Astrocyte (in vitro differentiated cells and primary cell): Measurements from ENCODE around the gene BIK. TPM values are rescaled to one million over a fixed set of nuclear protein-coding genes. Genes with fewer than 3 reads are reported as not detected.

Experiments
- DNase-seq: peaks from one replicate; pipeline ENCODE4 v3.0.0-alpha.2; 2010; ENCODE audit warnings: low read depth
- FAIRE-seq: peaks from 2 replicates; lab custom pipeline; 2011; peaks lifted over from hg19 to GRCh38; lab: Jason Lieb, UNC
- H2AFZ ChIP-seq: 2 replicates; pipeline ENCODE4 v1.6.0; 2012; ENCODE audit warnings: low read depth, low read length, inconsistent platforms
- H3K27ac ChIP-seq: 2 replicates; pipeline ENCODE4 v1.5.1; 2011; ENCODE audit warnings: low read depth, low read length, inconsistent platforms
- H3K27me3 ChIP-seq: 2 replicates; pipeline ENCODE4 v1.6.0; 2011; ENCODE audit warnings: low read length, inconsistent platforms; ENCODE audit not compliant: insufficient read depth
- H3K36me3 ChIP-seq: 2 replicates; pipeline ENCODE4 v1.5.1; 2011; ENCODE audit warnings: low read length, inconsistent platforms; ENCODE audit not compliant: insufficient read depth
- H3K4me1 ChIP-seq: 2 replicates; pipeline ENCODE4 v1.5.1; 2011; ENCODE audit warnings: low read length, inconsistent platforms; ENCODE audit not compliant: insufficient read depth
- H3K4me2 ChIP-seq: 2 replicates; pipeline ENCODE4 v1.6.0; 2012; ENCODE audit warnings: low read length, inconsistent platforms
- H3K4me3 ChIP-seq: 2 replicates; pipeline ENCODE4 v1.5.1; 2011; ENCODE audit warnings: low read depth, mild to moderate bottlenecking, low read length, inconsistent platforms; ENCODE audit not compliant: insufficient read depth
- H3K79me2 ChIP-seq: 2 replicates; pipeline ENCODE4 v1.6.0; 2012; ENCODE audit warnings: mild to moderate bottlenecking, low read length, inconsistent platforms; ENCODE audit not compliant: insufficient read depth
- H3K9ac ChIP-seq: 2 replicates; pipeline ENCODE4 v1.6.0; 2012; ENCODE audit warnings: mild to moderate bottlenecking, low read length, inconsistent platforms
- H3K9me3 ChIP-seq: 2 replicates; pipeline ENCODE4 v1.5.1; 2012; ENCODE audit warnings: low read depth, mild to moderate bottlenecking, low read length, inconsistent platforms; ENCODE audit not compliant: insufficient read depth
- H4K20me1 ChIP-seq: 2 replicates; pipeline ENCODE4 v1.6.0; 2012; ENCODE audit warnings: low read length, inconsistent platforms; ENCODE audit not compliant: insufficient read depth
- H3K27ac Mint-ChIP-seq: one replicate; pipeline ENCODE4 v1.8.0; 2021; ENCODE audit warnings: mild to moderate bottlenecking, mixed read lengths; ENCODE audit not compliant: unreplicated experiment
- H3K27me3 Mint-ChIP-seq: one replicate; pipeline ENCODE4 v1.8.0; 2021; ENCODE audit warnings: low read depth, mixed read lengths; ENCODE audit not compliant: unreplicated experiment
- H3K36me3 Mint-ChIP-seq: one replicate; pipeline ENCODE4 v1.8.0; 2021; ENCODE audit warnings: low read depth, mixed read lengths; ENCODE audit not compliant: unreplicated experiment
- H3K4me1 Mint-ChIP-seq: one replicate; pipeline ENCODE4 v1.8.0; 2021; ENCODE audit warnings: low read depth, mixed read lengths; ENCODE audit not compliant: unreplicated experiment
- H3K4me3 Mint-ChIP-seq: one replicate; pipeline ENCODE4 v1.8.0; 2021; ENCODE audit warnings: mild to moderate bottlenecking, moderate library complexity, mixed read lengths; ENCODE audit not compliant: unreplicated experiment
- H3K9me3 Mint-ChIP-seq: one replicate; pipeline ENCODE4 v1.8.0; 2021; ENCODE audit warnings: mild to moderate bottlenecking, mixed read lengths; ENCODE audit not compliant: unreplicated experiment
- EZH2 ChIP-seq: IDR thresholded peaks from 2 replicates; pipeline ENCODE4 v1.6.1; 2012; ENCODE audit warnings: mild to moderate bottlenecking, low read length, inconsistent platforms; ENCODE audit not compliant: insufficient read depth
- total RNA-seq: library from RNA; stranded (reverse); gene quantifications from 2 replicates; pipeline ENCODE4 v1.2.1, GENCODE V29; 2021
- TF ChIP-seq, protein P1 (sequence below): IDR thresholded peaks from 2 replicates; pipeline ENCODE4 v1.5.1; 2011; ENCODE audit warnings: low read depth, mild to moderate bottlenecking, inconsistent platforms, low read length, moderate library complexity; ENCODE audit not compliant: insufficient read depth

The BIK gene
- total RNA-seq, 1 donor from 2014 or later, result 0.32 TPM

GRCh38 chr22:43118024-43118849 is 7.7 kb downstream of the BIK start:
- Mint-ChIP-seq H3K9me3 (peaks cover 5% of the 10 kb centered on the region), H3K36me3 (no peaks in the 10 kb centered on the region), H3K4me1 (no peaks in the 10 kb centered on the region), H3K27me3 (peaks cover 37% of the 10 kb centered on the region), H3K4me3 (no peak overlapping the region), H3K27ac (no peak overlapping the region)
- Histone ChIP-seq H3K27ac (no peak overlapping the region), H3K4me3 (no peak overlapping the region), H2AFZ (no peak overlapping the region), H3K9ac (no peak overlapping the region), H3K4me2 (no peak overlapping the region), H4K20me1 (no peaks in the 10 kb centered on the region), H3K36me3 (no peaks in the 10 kb centered on the region), H3K9me3 (no peaks in the 10 kb centered on the region), H3K79me2 (no peaks in the 10 kb centered on the region), H3K27me3 (peaks cover 8% of the 10 kb centered on the region), H3K4me1 (no peaks in the 10 kb centered on the region)
- FAIRE-seq (no peak), DNase-seq (no peak)
- no peak for TF ChIP-seq EZH2
- TF ChIP-seq, protein P1, sequence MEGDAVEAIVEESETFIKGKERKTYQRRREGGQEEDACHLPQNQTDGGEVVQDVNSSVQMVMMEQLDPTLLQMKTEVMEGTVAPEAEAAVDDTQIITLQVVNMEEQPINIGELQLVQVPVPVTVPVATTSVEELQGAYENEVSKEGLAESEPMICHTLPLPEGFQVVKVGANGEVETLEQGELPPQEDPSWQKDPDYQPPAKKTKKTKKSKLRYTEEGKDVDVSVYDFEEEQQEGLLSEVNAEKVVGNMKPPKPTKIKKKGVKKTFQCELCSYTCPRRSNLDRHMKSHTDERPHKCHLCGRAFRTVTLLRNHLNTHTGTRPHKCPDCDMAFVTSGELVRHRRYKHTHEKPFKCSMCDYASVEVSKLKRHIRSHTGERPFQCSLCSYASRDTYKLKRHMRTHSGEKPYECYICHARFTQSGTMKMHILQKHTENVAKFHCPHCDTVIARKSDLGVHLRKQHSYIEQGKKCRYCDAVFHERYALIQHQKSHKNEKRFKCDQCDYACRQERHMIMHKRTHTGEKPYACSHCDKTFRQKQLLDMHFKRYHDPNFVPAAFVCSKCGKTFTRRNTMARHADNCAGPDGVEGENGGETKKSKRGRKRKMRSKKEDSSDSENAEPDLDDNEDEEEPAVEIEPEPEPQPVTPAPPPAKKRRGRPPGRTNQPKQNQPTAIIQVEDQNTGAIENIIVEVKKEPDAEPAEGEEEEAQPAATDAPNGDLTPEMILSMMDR, result no peak

- Histone ChIP-seq H3K9ac (no peak overlapping the region), H2AFZ (no peak overlapping the region), H3K4me2 (no peak overlapping the region), H3K9me3 (no peaks in the 10 kb centered on the region), H3K27ac (no peak overlapping the region), H4K20me1 (no peaks in the 10 kb centered on the region), H3K27me3 (peaks cover under 1% of the 10 kb centered on the region), H3K4me1 (no peaks in the 10 kb centered on the region), H3K4me3 (no peak overlapping the region), H3K36me3 (no peaks in the 10 kb centered on the region), H3K79me2 (no peaks in the 10 kb centered on the region)
- DNase-seq (no peak), FAIRE-seq (no peak)
- Mint-ChIP-seq H3K36me3 (no peaks in the 10 kb centered on the region), H3K27ac (no peak overlapping the region), H3K4me1 (no peaks in the 10 kb centered on the region), H3K4me3 (no peak overlapping the region), H3K27me3 (peaks cover 29% of the 10 kb centered on the region), H3K9me3 (peaks cover 5% of the 10 kb centered on the region)
- TF ChIP-seq, protein P1, result no peak
- no peak for TF ChIP-seq EZH2
These were observed 8.5 kb downstream of the BIK start for GRCh38 chr22:43118953-43119458.
